Activated CD8-positive, alpha-beta T cell treated with anti-CD3 and anti-CD28 coated beads, Interleukin-2, amount 10 ng/mL, durations not matched to agents 7 days and 5 days (primary cell): Measurements from ENCODE around the gene BRIP1. TPM values are rescaled to one million over a fixed set of nuclear protein-coding genes. Genes with fewer than 3 reads are reported as not detected.
"Not testable (repeated sequence)": the region's sequence is repeated elsewhere in the genome, so short reads cannot be mapped to it uniquely, and the experiment has no call there.

Experiments
- ATAC-seq: fragments of 150-1000 bp; cut with Tn5 transposase; one replicate; pipeline ENCODE4 v1.10.0; 2021; ENCODE audit warnings: moderate library complexity
- CTCF ChIA-PET: fragments of 350-600 bp; sonication (Branson Sonifier 250); formaldehyde crosslinking; loops from one replicate; lab custom pipeline; 2021; ENCODE audit warnings: antibody characterized with exemption; lab: Charles Lee
- POLR2A ChIA-PET: fragments of 350-600 bp; sonication (Branson Sonifier 250); formaldehyde crosslinking; loops from one replicate; lab custom pipeline; 2021; ENCODE audit warnings: antibody characterized with exemption; lab: Charles Lee
- DNase-seq: peaks from one replicate; pipeline ENCODE4 v3.0.0-alpha.2; 2020
- H3K27ac Mint-ChIP-seq: one replicate; pipeline ENCODE4 v1.8.0; 2021; ENCODE audit warnings: mild to moderate bottlenecking, mixed read lengths
- H3K27me3 Mint-ChIP-seq: one replicate; pipeline ENCODE4 v1.8.0; 2021; ENCODE audit warnings: low read depth, mixed read lengths
- H3K36me3 Mint-ChIP-seq: one replicate; pipeline ENCODE4 v1.8.0; 2021; ENCODE audit warnings: low read depth, mixed read lengths
- H3K4me1 Mint-ChIP-seq: one replicate; pipeline ENCODE4 v1.8.0; 2021; ENCODE audit warnings: low read depth, mixed read lengths
- H3K4me3 Mint-ChIP-seq: one replicate; pipeline ENCODE4 v1.8.0; 2021; ENCODE audit warnings: mild to moderate bottlenecking, mixed read lengths
- H3K9me3 Mint-ChIP-seq: one replicate; pipeline ENCODE4 v1.8.0; 2022; ENCODE audit warnings: mixed read lengths; ENCODE audit not compliant: insufficient read depth
- total RNA-seq, 2 experiments: library from RNA; stranded (reverse); gene quantifications; one replicate each; pipeline ENCODE4 v1.2.3, GENCODE V29; 2021

The BRIP1 gene
- total RNA-seq, 2 experiments from 2014 or later: 24.3 to 25.9 TPM

DNA sequence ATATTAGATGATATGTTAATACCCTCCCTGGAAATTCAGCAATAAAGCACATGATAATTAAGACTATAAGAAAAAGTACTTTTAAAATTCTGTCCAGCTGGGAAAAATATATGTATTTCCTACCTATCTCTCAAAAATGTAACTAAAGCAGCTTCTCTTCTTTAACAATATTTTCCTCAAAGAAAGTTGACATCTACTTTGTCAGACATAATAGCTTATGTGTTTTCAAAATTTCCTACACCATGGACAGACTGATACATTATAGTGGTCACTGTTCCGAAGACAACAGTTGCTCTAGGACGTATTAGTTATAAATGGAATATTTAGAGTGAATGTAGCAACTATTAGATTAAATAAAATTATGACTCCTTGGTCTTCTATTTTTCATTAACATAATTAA lies 140.9 kb downstream of the BRIP1 start:
- peaks cover 15% of the 10 kb centered on the region for H3K9me3 Mint-ChIP-seq
- DNase-seq: no peak
- no peak overlapping the region for H3K27ac Mint-ChIP-seq
- H3K36me3 Mint-ChIP-seq: peaks cover 22% of the 10 kb centered on the region
- H3K4me1 Mint-ChIP-seq: no peaks in the 10 kb centered on the region
- H3K4me3 Mint-ChIP-seq: no peak overlapping the region
- H3K27me3 Mint-ChIP-seq: no peaks in the 10 kb centered on the region
- ChIA-PET POLR2A (no interaction called here), CTCF (no interaction called here)
- ATAC-seq: no peak

DNA sequence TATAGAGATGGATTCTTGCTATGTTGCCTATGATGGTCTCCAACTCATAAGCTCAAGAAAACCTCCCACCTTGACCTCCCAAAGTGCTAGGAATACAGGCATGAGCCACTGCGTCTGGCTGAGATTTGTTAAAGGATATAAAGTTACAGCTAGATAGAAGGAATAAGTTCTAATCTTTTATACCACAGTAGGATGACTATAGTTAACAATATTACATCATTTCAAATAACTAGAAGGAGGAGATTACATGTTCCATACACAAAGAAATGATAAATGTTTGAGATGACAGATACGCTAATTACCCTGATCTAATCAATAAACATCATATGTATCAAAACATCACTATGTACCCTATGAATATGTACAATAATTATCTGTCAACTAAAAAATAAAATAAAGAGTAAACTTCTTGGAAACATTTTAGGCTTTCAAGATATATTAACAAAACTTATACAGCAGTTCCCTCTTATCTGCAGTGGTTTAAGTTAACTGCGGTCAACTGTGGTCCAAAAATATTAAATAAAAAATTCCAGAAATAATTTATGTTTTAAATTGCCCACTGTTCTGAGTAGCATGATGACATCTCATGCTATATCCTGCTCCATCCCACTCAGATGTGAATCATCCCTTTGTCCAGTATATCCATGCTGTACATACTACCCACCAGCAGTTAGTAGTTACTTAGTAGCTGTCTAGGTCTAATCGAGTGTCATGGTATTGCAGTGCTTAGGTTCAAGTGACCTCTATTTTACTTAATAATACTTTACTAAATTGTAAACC lies 143.1 kb downstream of the BRIP1 start:
- ChIA-PET POLR2A (no interaction called here), CTCF (interaction anchor here (1.4 kb wide), 1 partner anchor 85 kb away, joined by 4 read pairs; no protein-coding TSS in a partner anchor)
- no peak for ATAC-seq
- no peak overlapping the region for H3K4me3 Mint-ChIP-seq
- H3K27ac Mint-ChIP-seq: no peak overlapping the region
- H3K36me3 Mint-ChIP-seq: peaks cover 30% of the 10 kb centered on the region
- H3K9me3 Mint-ChIP-seq: peaks cover 25% of the 10 kb centered on the region
- H3K4me1 Mint-ChIP-seq: no peaks in the 10 kb centered on the region
- no peak for DNase-seq
- no peaks in the 10 kb centered on the region for H3K27me3 Mint-ChIP-seq

- CTCF ChIA-PET: interaction anchor here (1.4 kb wide), 1 partner anchor 84 kb away, joined by 4 read pairs; no protein-coding TSS in a partner anchor
- DNase-seq: not testable (repeated sequence)
Observed at GRCh38 chr17:61719220-61719619, 144.1 kb downstream of the BRIP1 start.

DNA sequence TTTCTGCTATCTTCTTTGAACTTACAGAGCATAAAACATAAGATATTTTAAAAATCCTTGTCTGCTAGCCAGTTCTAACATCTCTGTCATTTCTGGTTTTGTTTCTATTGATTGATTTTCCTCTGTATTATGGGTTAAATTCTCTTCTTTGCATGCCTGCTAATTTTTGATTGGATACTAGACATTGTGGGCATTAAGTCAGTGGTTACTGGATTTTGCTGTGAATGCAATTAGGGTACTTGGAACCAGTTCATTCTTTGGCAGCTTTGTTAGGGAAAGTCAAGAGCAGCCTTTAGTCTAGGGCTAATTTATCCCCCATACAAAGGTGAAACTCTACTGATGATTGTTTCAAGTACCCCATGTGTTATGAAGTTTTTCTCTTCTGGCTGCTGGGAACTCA lies 145.3 kb downstream of the BRIP1 start:
- Mint-ChIP-seq H3K27me3 (no peaks in the 10 kb centered on the region), H3K27ac (no peak overlapping the region), H3K9me3 (peaks cover 25% of the 10 kb centered on the region), H3K4me1 (no peaks in the 10 kb centered on the region), H3K4me3 (no peak overlapping the region), H3K36me3 (peaks cover 29% of the 10 kb centered on the region)
- ChIA-PET POLR2A (no interaction called here), CTCF (no interaction called here)
- ATAC-seq (no peak), DNase-seq (no peak)

More at GRCh38 chr17:61719220-61719619, 144.1 kb downstream of the BRIP1 start:
- H3K4me1 Mint-ChIP-seq, H3K4me3 Mint-ChIP-seq, POLR2A ChIA-PET, H3K27ac Mint-ChIP-seq, H3K27me3 Mint-ChIP-seq, ATAC-seq: not testable (repeated sequence)
- peaks cover 25% of the 10 kb centered on the region for H3K9me3 Mint-ChIP-seq
- H3K36me3 Mint-ChIP-seq: peaks cover 32% of the 10 kb centered on the region

DNA sequence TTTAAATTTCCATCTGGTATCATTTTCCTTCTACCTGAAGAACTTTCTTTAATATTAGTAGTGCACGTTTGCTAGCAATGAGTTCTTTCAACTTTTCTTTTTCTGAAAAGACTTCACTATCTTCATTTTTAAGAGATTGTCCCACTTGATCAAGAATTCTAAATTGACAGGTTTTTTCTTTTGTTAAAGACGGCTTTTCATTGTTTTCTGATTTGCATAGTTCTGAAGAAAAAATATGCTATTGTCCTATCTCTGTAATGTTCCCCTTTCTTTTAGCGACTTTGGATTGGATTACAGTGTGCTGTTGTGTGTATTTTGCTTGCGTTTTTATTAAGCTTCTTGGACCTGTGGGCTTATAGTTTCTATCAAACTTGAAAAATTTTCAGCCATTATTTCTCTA lies 146.0 kb downstream of the BRIP1 start:
- Mint-ChIP-seq H3K4me1 (no peaks in the 10 kb centered on the region), H3K27ac (no peak overlapping the region), H3K27me3 (no peaks in the 10 kb centered on the region), H3K9me3 (peaks cover 25% of the 10 kb centered on the region), H3K36me3 (peaks cover 28% of the 10 kb centered on the region), H3K4me3 (no peak overlapping the region)
- no peak for ATAC-seq
- DNase-seq: no peak
- POLR2A ChIA-PET: no interaction called here
- CTCF ChIA-PET: no interaction called here

DNA sequence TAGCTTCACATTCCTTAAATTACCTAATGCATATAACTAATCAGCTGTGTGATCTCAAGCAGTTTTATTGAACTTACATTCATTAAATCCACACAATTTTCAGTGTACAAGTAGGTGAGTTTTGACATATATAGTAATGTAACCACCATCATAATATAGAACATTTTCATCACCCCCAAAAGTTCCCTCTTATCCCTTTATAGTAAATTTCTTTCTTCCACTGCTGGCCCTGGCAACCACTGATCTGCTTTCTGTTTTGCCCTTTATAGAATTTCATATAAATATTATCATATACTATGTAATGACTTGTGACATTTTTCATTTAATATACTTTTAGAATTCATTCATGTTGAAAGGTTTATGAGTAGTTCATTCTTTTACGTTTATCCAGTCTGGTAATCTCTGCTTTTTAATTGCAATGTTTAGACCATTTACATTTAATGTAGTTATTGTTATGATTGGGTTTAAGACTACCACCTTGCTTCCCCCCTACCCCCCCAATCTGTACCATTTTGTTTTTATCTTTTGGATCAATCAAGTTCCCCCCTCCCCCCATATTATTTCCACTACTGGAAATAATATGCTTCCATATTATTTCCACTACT lies 147.0 kb downstream of the BRIP1 start:
- CTCF ChIA-PET: no interaction called here
- POLR2A ChIA-PET: no interaction called here
- Mint-ChIP-seq H3K4me3 (no peak overlapping the region), H3K9me3 (peaks cover 25% of the 10 kb centered on the region), H3K4me1 (no peaks in the 10 kb centered on the region), H3K27ac (no peak overlapping the region), H3K27me3 (no peaks in the 10 kb centered on the region), H3K36me3 (peaks cover 27% of the 10 kb centered on the region)
- DNase-seq: no peak
- no peak for ATAC-seq

GRCh38 chr17:61715348-61715747 lies 148.0 kb downstream of the BRIP1 start:
- H3K4me3 Mint-ChIP-seq: no peak overlapping the region
- DNase-seq: no peak
- ChIA-PET CTCF (no interaction called here), POLR2A (no interaction called here)
- ATAC-seq: no peak
- peaks cover 34% of the 10 kb centered on the region for H3K36me3 Mint-ChIP-seq
- H3K27ac Mint-ChIP-seq: no peak overlapping the region
- H3K4me1 Mint-ChIP-seq: no peaks in the 10 kb centered on the region
- H3K9me3 Mint-ChIP-seq: peaks cover 25% of the 10 kb centered on the region
- no peaks in the 10 kb centered on the region for H3K27me3 Mint-ChIP-seq

- no peak for ATAC-seq
- Mint-ChIP-seq H3K4me3 (no peak overlapping the region), H3K4me1 (no peaks in the 10 kb centered on the region), H3K27me3 (no peaks in the 10 kb centered on the region), H3K9me3 (peaks cover 25% of the 10 kb centered on the region), H3K36me3 (peaks cover 38% of the 10 kb centered on the region), H3K27ac (no peak overlapping the region)
- DNase-seq: no peak
- POLR2A ChIA-PET: interaction anchor here (0.6 kb wide), 1 partner anchor 41 kb away, joined by 3 read pairs; no protein-coding TSS in a partner anchor
- CTCF ChIA-PET: no interaction called here
Observed at GRCh38 chr17:61714300-61714699, 149.0 kb downstream of the BRIP1 start.

- H3K4me3 Mint-ChIP-seq: no peak overlapping the region
- DNase-seq: no peak
- no peak overlapping the region for H3K27ac Mint-ChIP-seq
- no peaks in the 10 kb centered on the region for H3K27me3 Mint-ChIP-seq
- H3K36me3 Mint-ChIP-seq: peaks cover 46% of the 10 kb centered on the region
- CTCF ChIA-PET: no interaction called here
- peaks cover 16% of the 10 kb centered on the region for H3K9me3 Mint-ChIP-seq
- H3K4me1 Mint-ChIP-seq: no peaks in the 10 kb centered on the region
- no peak for ATAC-seq
- POLR2A ChIA-PET: no interaction called here
Observed at GRCh38 chr17:61713035-61713434, 150.3 kb downstream of the BRIP1 start.

- H3K9me3 Mint-ChIP-seq: no peaks in the 10 kb centered on the region
- ATAC-seq (no peak), DNase-seq (no peak)
- ChIA-PET CTCF (no interaction called here), POLR2A (no interaction called here)
- H3K36me3 Mint-ChIP-seq: peaks cover 38% of the 10 kb centered on the region
- H3K27ac Mint-ChIP-seq: no peak overlapping the region
- H3K4me3 Mint-ChIP-seq: no peak overlapping the region
- H3K4me1 Mint-ChIP-seq: no peaks in the 10 kb centered on the region
- no peaks in the 10 kb centered on the region for H3K27me3 Mint-ChIP-seq
Observed at GRCh38 chr17:61710546-61710945, 152.8 kb downstream of the BRIP1 start.

DNA sequence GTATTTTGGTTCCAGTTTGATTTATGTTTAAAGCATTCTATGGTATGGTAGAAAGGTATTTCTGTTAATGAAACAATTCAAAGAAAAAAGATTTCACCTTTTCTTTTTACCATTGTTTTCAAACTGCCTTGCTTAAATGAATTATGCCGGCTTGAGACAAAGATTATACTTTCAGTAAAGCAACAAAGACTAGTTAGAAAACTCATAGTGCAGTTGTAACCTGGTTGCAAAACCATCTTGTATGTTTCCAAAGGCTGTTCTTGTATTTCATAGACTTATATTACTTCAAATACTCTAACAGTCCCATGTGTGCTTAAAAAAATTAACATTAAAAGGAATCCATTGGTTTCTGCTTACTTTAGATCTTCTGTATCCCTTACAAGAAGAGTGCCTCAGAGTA lies 153.8 kb downstream of the BRIP1 start:
- Mint-ChIP-seq H3K27ac (no peak overlapping the region), H3K4me3 (no peak overlapping the region), H3K4me1 (no peaks in the 10 kb centered on the region), H3K9me3 (no peaks in the 10 kb centered on the region), H3K36me3 (peaks cover 40% of the 10 kb centered on the region), H3K27me3 (peaks cover 2% of the 10 kb centered on the region)
- ATAC-seq (no peak), DNase-seq (no peak)
- CTCF ChIA-PET: no interaction called here
- POLR2A ChIA-PET: no interaction called here

GRCh38 chr17:61704935-61705449 lies 158.3 kb downstream of the BRIP1 start:
- Mint-ChIP-seq H3K36me3 (peaks cover 44% of the 10 kb centered on the region), H3K9me3 (peaks cover 29% of the 10 kb centered on the region), H3K4me1 (no peaks in the 10 kb centered on the region), H3K27ac (no peak overlapping the region), H3K4me3 (no peak overlapping the region), H3K27me3 (peaks cover 2% of the 10 kb centered on the region)
- ATAC-seq: no peak
- ChIA-PET CTCF (no interaction called here), POLR2A (no interaction called here)
- no peak for DNase-seq
